SJSA1 (cell line): ENCODE measurements around the gene CDK5RAP3. TPM values are rescaled to one million over a fixed set of nuclear protein-coding genes. Genes with fewer than 3 reads are reported as not detected.
"Not testable (repeated sequence)": the region's sequence is repeated elsewhere in the genome, so short reads cannot be mapped to it uniquely, and the experiment has no call there.

Experiments
- DNase-seq, 2 experiments: peaks; one replicate each; pipeline ENCODE4 v3.0.0-alpha.2; 2015 to 2020; ENCODE audit warnings: low spot score in 2 of 2, low read depth in 1 of 2
- H3K27ac ChIP-seq: fragments of 250-450 bp; sonication (Bioruptor Pico); 2 replicates; pipeline ENCODE4 v1.5.1; 2020; ENCODE audit warnings: mild to moderate bottlenecking, moderate library complexity
- H3K27me3 ChIP-seq: fragments of 250-450 bp; sonication (Bioruptor Pico); replicated peaks from 2 replicates; pipeline ENCODE4 v1.5.1; 2020; ENCODE audit warnings: mild to moderate bottlenecking, moderate library complexity
- H3K36me3 ChIP-seq: fragments of 250-450 bp; sonication (Bioruptor Pico); 2 replicates; pipeline ENCODE4 v1.5.1; 2020; ENCODE audit warnings: mild to moderate bottlenecking
- H3K4me1 ChIP-seq: fragments of 250-450 bp; sonication (Bioruptor Pico); replicated peaks from 2 replicates; pipeline ENCODE4 v1.6.1; 2021; ENCODE audit warnings: mild to moderate bottlenecking
- H3K4me3 ChIP-seq: fragments of 250-450 bp; sonication (Bioruptor Pico); 2 replicates; pipeline ENCODE4 v1.5.1; 2020; ENCODE audit warnings: mild to moderate bottlenecking
- H3K9me3 ChIP-seq: fragments of 250-450 bp; sonication (Bioruptor Pico); replicated peaks from 2 replicates; pipeline ENCODE4 v1.5.1; 2020; ENCODE audit warnings: mild to moderate bottlenecking
- total RNA-seq: library from RNA; depleted of rRNA; stranded (reverse); fragments of >200 nt; shearing (Covaris generic); gene quantifications from 2 replicates; pipeline ENCODE4 v1.2.3, GENCODE V29; 2014

The CDK5RAP3 gene
- total RNA-seq, 1 experiment from 2014 or later: 89.5 TPM

DNA sequence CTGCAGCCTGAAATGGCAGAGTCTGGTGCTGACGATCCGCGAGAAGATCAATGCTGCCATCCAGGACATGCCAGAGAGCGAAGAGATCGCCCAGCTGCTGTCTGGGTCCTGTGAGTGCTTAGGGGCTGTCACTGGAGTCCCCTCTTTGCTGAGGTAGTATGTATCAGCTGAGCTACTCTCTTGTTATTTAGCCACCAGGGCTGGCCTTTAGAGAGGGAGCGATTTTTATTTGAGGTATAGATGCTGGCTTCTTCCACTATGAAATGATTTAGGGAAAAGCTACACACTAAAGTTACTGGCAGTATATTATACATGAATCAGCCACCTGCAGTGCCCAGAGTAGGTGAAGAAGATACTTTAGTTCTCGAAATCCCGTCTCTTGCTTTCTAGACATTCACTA, 2.6 kb downstream of the CDK5RAP3 start:
- H3K27me3 ChIP-seq: no peaks in the 10 kb centered on the region
- no peak for DNase-seq
- no peak overlapping the region for H3K27ac ChIP-seq
- H3K9me3 ChIP-seq: no peaks in the 10 kb centered on the region
- H3K4me3 ChIP-seq: no peak overlapping the region
- H3K36me3 ChIP-seq: peaks cover 49% of the 10 kb centered on the region
- peaks cover 19% of the 10 kb centered on the region for H3K4me1 ChIP-seq

DNA sequence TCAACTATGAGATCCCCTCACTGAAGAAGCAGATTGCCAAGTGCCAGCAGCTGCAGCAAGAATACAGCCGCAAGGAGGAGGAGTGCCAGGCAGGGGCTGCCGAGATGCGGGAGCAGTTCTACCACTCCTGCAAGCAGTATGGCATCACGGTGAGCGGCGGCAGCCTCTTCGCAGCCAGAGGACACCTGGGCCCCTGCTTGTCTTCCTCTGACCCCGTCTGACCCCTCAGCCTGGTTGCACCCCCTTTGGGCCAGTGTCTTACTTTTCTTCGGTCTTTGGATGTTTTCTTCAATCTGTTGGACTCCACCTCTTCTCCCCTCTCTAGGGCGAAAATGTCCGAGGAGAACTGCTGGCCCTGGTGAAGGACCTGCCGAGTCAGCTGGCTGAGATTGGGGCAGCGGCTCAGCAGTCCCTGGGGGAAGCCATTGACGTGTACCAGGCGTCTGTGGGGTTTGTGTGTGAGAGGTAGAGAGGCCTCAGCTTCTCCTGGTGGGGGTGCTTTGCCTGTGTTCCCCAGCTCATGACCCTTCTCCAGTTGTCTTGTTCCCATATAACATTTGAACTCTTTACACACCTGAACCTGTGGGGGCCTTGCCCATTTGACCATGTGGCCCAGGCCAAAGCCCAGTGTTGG, 4.4 kb downstream of the CDK5RAP3 start:
- DNase-seq: no peak
- no peak overlapping the region for H3K4me3 ChIP-seq
- H3K27me3 ChIP-seq: no peaks in the 10 kb centered on the region
- H3K36me3 ChIP-seq: peaks cover 67% of the 10 kb centered on the region
- H3K9me3 ChIP-seq: no peaks in the 10 kb centered on the region
- H3K4me1 ChIP-seq: peaks cover 14% of the 10 kb centered on the region
- no peak overlapping the region for H3K27ac ChIP-seq

DNA sequence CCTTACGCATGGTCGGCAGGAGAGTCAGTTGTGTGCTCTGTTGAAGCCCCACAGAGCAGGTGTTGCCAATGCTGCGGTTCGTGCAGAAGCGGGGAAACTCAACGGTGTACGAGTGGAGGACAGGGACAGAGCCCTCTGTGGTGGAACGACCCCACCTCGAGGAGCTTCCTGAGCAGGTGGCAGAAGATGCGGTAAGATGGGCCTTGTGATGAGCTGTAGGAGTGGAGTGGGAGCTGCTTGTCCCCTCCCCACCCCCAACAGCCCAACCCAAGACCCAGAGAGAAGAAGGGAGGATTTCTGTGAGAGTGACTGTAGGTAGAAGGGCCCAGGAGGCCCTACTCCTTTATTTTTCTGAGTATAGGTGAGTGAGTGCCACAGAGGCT, 4.9 kb downstream of the CDK5RAP3 start:
- H3K36me3 ChIP-seq: peaks cover 72% of the 10 kb centered on the region
- H3K9me3 ChIP-seq: no peaks in the 10 kb centered on the region
- no peak for DNase-seq
- H3K27me3 ChIP-seq: no peaks in the 10 kb centered on the region
- no peak overlapping the region for H3K4me3 ChIP-seq
- no peak overlapping the region for H3K27ac ChIP-seq
- H3K4me1 ChIP-seq: peaks cover 11% of the 10 kb centered on the region

DNA sequence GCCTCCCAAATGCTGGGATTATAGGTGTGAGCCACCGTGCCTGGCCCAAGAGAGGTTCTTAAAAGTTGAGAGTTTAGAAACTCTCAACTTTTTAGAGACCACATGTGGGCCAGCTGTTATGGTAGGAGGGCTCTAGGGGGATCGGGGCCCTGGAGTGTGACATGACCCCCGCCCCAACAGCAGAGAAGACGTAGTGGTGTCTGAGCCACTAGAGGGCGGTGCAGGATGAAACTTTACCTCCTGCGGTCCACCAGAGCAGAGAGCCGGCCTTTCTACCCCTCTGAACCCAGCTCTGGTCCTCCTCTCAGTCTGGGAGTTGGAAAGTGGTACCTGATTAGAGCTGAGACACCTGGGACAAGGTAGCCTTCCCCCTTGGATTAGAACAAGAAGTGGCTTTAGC, 7.4 kb downstream of the CDK5RAP3 start:
- Histone ChIP-seq H3K27me3 (no peaks in the 10 kb centered on the region), H3K36me3 (peaks cover 92% of the 10 kb centered on the region), H3K9me3 (no peaks in the 10 kb centered on the region), H3K4me1 (no peaks in the 10 kb centered on the region), H3K27ac (no peak overlapping the region), H3K4me3 (no peak overlapping the region)
- peak; percentile 64 to 76 for DNase-seq

DNA sequence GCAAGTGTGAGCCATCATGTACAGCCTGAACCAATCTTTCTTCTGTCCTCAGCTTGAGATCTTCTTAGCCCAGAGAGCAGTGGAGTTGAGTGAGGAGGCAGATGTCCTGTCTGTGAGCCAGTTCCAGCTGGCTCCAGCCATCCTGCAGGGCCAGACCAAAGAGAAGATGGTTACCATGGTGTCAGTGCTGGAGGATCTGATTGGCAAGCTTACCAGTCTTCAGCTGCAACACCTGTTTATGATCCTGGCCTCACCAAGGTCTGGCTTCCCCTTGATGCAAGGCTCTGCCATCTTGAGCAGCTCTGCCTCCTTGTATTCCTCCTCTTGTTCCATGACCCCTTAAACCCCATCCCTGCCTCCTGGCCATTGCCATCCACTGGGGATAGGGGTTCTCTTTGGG, 9.6 kb downstream of the CDK5RAP3 start:
- Histone ChIP-seq H3K9me3 (no peaks in the 10 kb centered on the region), H3K27me3 (no peaks in the 10 kb centered on the region), H3K27ac (no peak overlapping the region), H3K36me3 (peaks cover 78% of the 10 kb centered on the region), H3K4me1 (no peaks in the 10 kb centered on the region), H3K4me3 (no peak overlapping the region)
- DNase-seq: no peak

DNA sequence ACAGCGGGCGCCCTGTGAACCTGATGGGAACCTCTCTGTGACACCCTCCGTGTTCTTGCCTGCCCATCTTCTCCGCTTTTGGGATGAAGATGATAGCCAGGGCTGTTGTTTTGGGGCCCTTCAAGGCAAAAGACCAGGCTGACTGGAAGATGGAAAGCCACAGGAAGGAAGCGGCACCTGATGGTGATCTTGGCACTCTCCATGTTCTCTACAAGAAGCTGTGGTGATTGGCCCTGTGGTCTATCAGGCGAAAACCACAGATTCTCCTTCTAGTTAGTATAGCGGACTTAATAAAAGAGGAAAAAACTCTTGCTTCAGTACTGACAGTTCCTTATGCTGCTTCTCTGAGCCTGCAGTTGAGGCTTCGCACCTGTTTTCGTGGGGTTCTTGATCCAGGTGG, 10.5 kb downstream of the CDK5RAP3 start:
- no peaks in the 10 kb centered on the region for H3K4me1 ChIP-seq
- no peaks in the 10 kb centered on the region for H3K9me3 ChIP-seq
- no peak overlapping the region for H3K4me3 ChIP-seq
- no peaks in the 10 kb centered on the region for H3K27me3 ChIP-seq
- H3K36me3 ChIP-seq: peaks cover 72% of the 10 kb centered on the region
- DNase-seq: no peak
- H3K27ac ChIP-seq: no peak overlapping the region

DNA sequence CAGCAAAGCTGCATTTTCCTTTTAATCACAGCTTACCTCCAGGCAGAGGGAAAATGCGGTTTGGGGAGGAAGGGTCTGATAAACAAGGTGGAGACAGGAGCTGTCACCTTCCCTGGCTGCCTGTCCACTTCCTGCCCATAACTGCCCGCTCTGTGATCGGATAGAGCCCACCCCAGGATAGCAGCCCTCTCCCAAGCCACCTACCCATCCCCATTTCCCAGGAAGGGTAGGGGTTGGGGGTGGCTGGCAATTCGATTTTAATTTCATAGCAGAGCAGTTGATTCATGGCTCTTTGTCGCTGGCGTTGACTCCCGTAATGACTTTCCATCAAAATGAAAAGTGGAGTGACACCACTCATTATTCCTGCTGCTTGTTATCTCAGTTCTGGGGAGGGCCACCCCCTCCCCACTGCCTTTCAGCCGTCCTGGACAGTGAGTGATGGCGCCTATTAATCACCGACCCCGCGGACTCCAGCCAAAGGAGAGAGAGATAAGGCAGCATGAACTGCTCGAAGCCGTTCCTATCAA, 11.2 kb downstream of the CDK5RAP3 start:
- peaks cover 65% of the 10 kb centered on the region for H3K36me3 ChIP-seq
- no peak overlapping the region for H3K4me3 ChIP-seq
- no peaks in the 10 kb centered on the region for H3K27me3 ChIP-seq

DNA sequence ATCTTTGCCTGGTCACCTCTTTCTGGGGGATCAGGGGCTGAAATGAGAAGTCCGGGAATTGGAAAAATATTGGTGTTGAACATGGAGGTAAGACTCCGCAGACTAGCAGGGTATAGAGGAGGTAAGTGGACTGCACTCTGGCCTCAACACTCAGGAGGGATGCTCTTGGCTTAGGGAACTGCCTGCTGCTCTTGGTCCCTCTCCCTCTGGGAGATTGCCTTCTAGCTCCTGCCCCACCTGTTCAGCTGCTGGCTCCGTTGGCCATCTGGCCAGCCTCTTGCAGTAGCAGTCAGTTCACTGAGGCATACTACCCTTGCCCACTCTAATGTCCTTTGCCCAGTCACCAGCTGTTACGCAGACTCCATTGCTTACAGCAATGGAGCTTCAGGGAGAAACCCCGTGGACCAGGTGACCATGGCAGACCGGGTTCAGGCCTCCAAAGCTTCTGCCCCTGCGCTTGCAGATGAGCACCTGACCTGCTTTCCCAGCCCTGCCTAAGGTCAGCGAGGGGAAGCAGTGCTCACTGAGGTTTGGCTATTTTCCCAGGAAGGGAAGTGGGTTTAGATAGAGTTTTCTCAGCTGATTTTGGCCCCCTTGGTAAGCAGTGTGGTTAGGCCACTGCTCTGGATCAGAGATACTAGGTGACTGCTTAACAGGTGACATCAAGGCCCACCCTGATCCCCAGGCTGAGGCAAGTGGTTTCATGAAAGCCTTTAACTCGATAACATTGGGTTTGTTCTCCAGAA, 11.9 kb downstream of the CDK5RAP3 start:
- Histone ChIP-seq H3K9me3 (no peaks in the 10 kb centered on the region), H3K36me3 (peaks cover 58% of the 10 kb centered on the region), H3K27ac (no peak overlapping the region), H3K4me3 (no peak overlapping the region), H3K4me1 (peaks cover 4% of the 10 kb centered on the region), H3K27me3 (no peaks in the 10 kb centered on the region)
- DNase-seq: no peak

More for the DNA sequence above, 11.2 kb downstream of the CDK5RAP3 start:
- no peak for DNase-seq
- H3K4me1 ChIP-seq: peaks cover 2% of the 10 kb centered on the region
- H3K9me3 ChIP-seq: no peaks in the 10 kb centered on the region
- no peak overlapping the region for H3K27ac ChIP-seq

DNA sequence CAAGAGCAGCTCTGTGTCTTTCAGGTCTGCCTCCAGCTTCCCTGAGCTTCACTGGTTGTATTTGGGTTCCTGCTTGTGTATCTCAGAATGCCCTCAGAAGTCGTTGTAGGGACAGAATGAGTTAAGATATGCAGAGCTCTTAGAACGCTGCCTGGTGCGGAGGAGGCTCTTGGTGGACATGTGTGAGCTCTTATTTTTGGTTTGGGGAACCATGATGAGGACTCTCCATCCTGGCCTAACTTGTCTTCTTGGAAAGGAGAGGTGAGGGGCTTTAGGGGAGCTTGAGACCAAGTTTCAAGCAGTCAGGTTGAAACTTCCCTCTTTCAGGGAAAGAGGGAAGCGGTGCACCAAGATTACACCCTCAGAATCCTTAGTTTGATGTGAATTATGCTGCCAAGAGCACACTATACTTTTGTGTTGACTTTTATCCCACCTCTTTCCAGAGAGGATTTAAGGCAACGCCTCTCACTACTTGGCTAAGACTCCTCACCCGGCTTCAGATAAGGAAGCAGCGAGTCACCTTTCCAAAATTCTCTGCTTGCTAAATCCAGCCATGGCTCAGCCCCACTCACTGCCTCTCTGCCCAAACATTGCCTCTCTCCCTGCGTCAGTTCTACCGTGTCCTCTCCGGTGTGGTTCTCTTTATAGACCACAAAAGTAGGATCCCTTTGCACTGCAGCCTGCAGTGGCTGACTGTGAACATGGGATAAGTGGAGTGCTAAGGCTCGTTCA, 12.7 kb downstream of the CDK5RAP3 start:
- Histone ChIP-seq H3K9me3 (no peaks in the 10 kb centered on the region), H3K27me3 (no peaks in the 10 kb centered on the region), H3K4me3 (no peak overlapping the region), H3K27ac (no peak overlapping the region), H3K4me1 (peaks cover 4% of the 10 kb centered on the region), H3K36me3 (peaks cover 50% of the 10 kb centered on the region)
- no peak for DNase-seq

DNA sequence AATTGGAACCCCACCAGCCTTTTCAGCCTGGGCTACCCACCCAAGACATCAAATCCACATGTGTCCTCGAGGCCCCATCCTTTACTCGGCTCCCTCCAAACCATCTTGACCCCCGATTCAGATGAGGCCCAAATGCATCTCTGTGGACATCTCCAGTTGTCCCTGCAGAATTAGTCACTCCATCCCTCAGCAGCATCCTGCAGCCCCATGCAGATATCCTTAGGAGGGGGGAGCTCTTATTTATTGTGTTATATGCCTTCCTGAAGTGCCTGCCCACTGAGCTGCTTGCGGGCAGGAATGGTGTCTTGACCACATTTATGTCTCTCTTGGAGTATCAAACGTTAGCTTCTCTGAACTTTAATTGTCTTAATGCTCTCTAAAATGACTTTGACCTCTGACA, 15.6 kb downstream of the CDK5RAP3 start:
- no peaks in the 10 kb centered on the region for H3K27me3 ChIP-seq
- no peak overlapping the region for H3K27ac ChIP-seq
- peaks cover 4% of the 10 kb centered on the region for H3K4me1 ChIP-seq
- peaks cover 21% of the 10 kb centered on the region for H3K36me3 ChIP-seq
- DNase-seq: no peak
- no peak overlapping the region for H3K4me3 ChIP-seq
- H3K9me3 ChIP-seq: no peaks in the 10 kb centered on the region

DNA sequence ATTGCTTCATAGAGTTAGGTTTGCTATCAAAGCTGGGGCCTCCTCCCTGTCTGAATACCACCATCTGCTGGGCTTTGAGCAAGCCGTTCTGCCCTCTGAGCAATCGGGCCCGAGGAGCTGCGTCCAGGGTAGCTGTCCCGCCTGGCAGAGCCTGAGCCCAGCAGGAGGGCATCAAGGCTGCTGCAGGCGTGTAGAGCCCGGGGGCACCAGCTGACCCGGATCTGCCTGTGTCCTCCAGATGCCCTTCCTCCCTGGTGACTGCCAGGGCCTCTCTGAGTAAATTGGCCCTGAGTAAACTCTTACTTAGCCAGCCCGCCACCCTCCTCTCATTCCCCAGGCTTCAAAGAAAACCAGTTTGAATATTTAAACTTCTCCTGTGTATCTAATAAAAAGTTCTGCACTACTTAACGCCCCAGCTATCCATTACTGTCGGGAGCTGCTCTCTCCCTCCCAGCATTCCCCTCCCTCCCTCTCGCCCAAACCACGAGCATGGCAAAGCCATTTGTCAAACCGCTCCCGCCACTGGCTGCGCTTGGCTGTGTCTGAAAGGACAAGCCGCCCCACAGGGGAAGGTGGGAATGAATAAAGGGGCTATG, 16.4 kb downstream of the CDK5RAP3 start:
- peaks cover 13% of the 10 kb centered on the region for H3K36me3 ChIP-seq
- H3K27me3 ChIP-seq: no peaks in the 10 kb centered on the region
- no peak overlapping the region for H3K27ac ChIP-seq
- no peak overlapping the region for H3K4me3 ChIP-seq
- DNase-seq: no peak
- peaks cover 4% of the 10 kb centered on the region for H3K4me1 ChIP-seq
- H3K9me3 ChIP-seq: no peaks in the 10 kb centered on the region

DNA sequence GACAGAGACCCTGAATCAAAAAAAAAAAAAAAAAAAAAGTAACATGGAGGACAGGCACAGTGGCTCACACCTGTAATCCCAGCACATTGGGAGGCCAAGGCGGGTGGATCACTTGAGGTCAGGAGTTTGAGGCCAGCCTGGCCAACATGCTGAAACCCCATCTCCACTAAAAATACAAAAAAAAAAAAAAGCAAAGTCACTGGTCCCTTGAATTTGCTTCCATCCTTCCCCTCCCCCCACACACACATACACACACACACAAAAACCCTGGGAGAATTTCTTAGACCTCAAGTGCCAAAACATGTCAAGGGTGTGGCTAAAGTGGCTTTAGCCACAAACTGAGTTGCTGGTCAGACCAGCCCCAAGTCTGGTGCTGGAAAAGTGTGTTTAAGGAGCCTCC, 17.5 kb downstream of the CDK5RAP3 start:
- not testable (repeated sequence) for H3K4me3 ChIP-seq, H3K9me3 ChIP-seq, H3K27ac ChIP-seq, DNase-seq, H3K4me1 ChIP-seq, H3K36me3 ChIP-seq, H3K27me3 ChIP-seq

DNA sequence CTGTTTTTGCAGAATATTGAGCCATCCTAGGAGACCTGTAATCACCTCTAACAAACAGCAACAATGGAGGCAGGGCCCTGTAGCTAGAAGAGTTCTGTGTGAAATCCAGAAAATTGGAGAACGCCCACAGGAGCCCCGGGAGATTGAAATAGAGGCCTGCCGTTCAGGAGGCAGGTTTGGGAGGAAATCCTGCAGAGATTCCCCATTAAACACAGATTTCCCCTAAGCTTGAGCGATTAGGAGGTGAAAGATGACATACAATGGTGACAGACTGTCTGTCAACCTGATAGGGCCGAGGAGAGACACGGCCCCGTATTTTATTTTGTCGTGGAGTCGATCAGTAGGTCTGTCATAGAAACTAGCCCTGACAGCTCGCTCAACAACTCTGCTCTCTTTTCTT, 18.2 kb downstream of the CDK5RAP3 start:
- DNase-seq: no peak
- Histone ChIP-seq H3K27ac (no peak overlapping the region), H3K4me1 (peaks cover 4% of the 10 kb centered on the region), H3K36me3 (no peaks in the 10 kb centered on the region), H3K27me3 (0 out of 2 replicates have a peak, but pooled peaks cover 3% of the 10 kb centered on the region), H3K4me3 (no peak overlapping the region), H3K9me3 (no peaks in the 10 kb centered on the region)
